GM21528 (cell line): Measurements from ENCODE around the gene ZNF160.
"Not testable (repeated sequence)": the region's sequence is repeated elsewhere in the genome, so short reads cannot be mapped to it uniquely, and the experiment has no call there.

Experiments
- ATAC-seq: cut with Tn5 transposase; IDR thresholded peaks from one replicate; pipeline ENCODE4 v1.9.1; 2021; ENCODE audit warnings: mild to moderate bottlenecking, moderate library complexity; ENCODE audit not compliant: unreplicated experiment, low FRiP score

The ZNF160 gene

GRCh38 chr19:53034054-53034453 lies 69.2 kb downstream of the ZNF160 start:
- ATAC-seq = no peak

GRCh38 chr19:53028306-53028705 lies 74.9 kb downstream of the ZNF160 start:
- ATAC-seq = not testable (repeated sequence)

DNA sequence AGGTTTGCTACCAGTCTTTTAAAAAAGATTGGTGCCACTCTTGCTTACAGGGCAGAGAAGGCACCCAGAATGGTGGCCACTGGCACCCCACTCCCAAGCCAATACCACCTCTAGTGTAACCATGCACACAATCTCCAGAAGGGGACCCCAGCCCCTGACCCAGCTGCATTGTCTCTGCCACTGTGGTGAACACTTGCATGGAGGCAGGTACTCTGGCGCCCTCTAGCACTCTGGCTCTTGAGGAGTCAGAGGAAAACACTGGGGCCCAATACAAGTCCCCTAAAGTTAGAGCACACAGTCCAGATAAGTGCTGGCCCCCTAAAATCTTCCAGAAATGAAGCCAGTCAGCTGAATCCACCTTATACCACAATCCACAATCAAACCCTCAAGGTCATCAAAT lies 83.5 kb downstream of the ZNF160 start:
- ATAC-seq = no peak
